Muscle layer of duodenum (tissue), 2 donors: Measurements from ENCODE around the gene EHD4.

Experiments used
- H3K27ac ChIP-seq: one replicate; pipeline ENCODE4 v1.7.0; 2013; ENCODE audit warnings: mild to moderate bottlenecking, low read length
- H3K27me3 ChIP-seq: one replicate; pipeline ENCODE4 v1.7.0; 2013; ENCODE audit warnings: low read depth, mild to moderate bottlenecking, control low read depth, low read length
- H3K36me3 ChIP-seq, 2 donors: one replicate each; pipeline ENCODE4 v1.7.0; 2013; ENCODE audit warnings: low read length in 2 of 2, control low read depth in 1 of 2, mild to moderate bottlenecking in 1 of 2; ENCODE audit not compliant: insufficient read depth in 2 of 2, control insufficient read depth in 1 of 2
- H3K4me1 ChIP-seq, 2 donors: one replicate each; pipeline ENCODE4 v1.7.0; 2013; ENCODE audit warnings: low read length in 2 of 2, mild to moderate bottlenecking in 2 of 2, control low read depth in 1 of 2, moderate library complexity in 1 of 2; ENCODE audit not compliant: insufficient read depth in 2 of 2, control insufficient read depth in 1 of 2
- H3K4me3 ChIP-seq, 2 donors: one replicate each; pipeline ENCODE4 v1.7.0; 2013; ENCODE audit warnings: low read length in 2 of 2, low read depth in 1 of 2, mild to moderate bottlenecking in 1 of 2
- H3K9me3 ChIP-seq, 2 donors: one replicate each; pipeline ENCODE4 v1.7.0; 2013; ENCODE audit warnings: low read length in 2 of 2, control low read depth in 1 of 2, mild to moderate bottlenecking in 1 of 2; ENCODE audit not compliant: control insufficient read depth in 1 of 2
- donor health status: healthy.

EHD4 gene

GRCh38 chr15:41950489-41950888, 21.9 kb downstream of the EHD4 start:
- no peaks in the 10 kb centered on the region for H3K27me3 ChIP-seq
- no peak overlapping the region for H3K4me3 ChIP-seq
- no peak overlapping the region for H3K27ac ChIP-seq
- H3K4me1 ChIP-seq: peaks cover 4 to 17% of the 10 kb centered on the region in 2 donors
- peaks cover 4 to 16% of the 10 kb centered on the region in 2 donors for H3K36me3 ChIP-seq
- no peaks in the 10 kb centered on the region for H3K9me3 ChIP-seq

- Histone ChIP-seq H3K4me3 (no peak overlapping the region), H3K36me3 (peaks cover 4 to 16% of the 10 kb centered on the region in 2 donors), H3K4me1 (peaks cover 4 to 17% of the 10 kb centered on the region in 2 donors), H3K27me3 (no peaks in the 10 kb centered on the region), H3K27ac (no peak overlapping the region), H3K9me3 (no peaks in the 10 kb centered on the region)
Measured at GRCh38 chr15:41950127-41950483, 22.3 kb downstream of the EHD4 start.

- Histone ChIP-seq H3K9me3 (no peaks in the 10 kb centered on the region), H3K36me3 (peaks cover 4 to 16% of the 10 kb centered on the region in 2 donors), H3K27me3 (no peaks in the 10 kb centered on the region), H3K4me1 (peaks cover 4 to 21% of the 10 kb centered on the region in 2 donors), H3K27ac (no peak overlapping the region), H3K4me3 (no peak overlapping the region)
Measured at GRCh38 chr15:41949401-41950126, 22.8 kb downstream of the EHD4 start.

GRCh38 chr15:41948490-41948889, 23.9 kb downstream of the EHD4 start:
- peaks cover 4 to 14% of the 10 kb centered on the region in 2 donors for H3K36me3 ChIP-seq
- peaks cover 7 to 27% of the 10 kb centered on the region in 2 donors for H3K4me1 ChIP-seq
- H3K9me3 ChIP-seq: no peaks in the 10 kb centered on the region
- no peaks in the 10 kb centered on the region for H3K27me3 ChIP-seq
- H3K4me3 ChIP-seq: no peak overlapping the region
- no peak overlapping the region for H3K27ac ChIP-seq

GRCh38 chr15:41946970-41947369, 25.4 kb downstream of the EHD4 start:
- Histone ChIP-seq H3K27ac (no peak overlapping the region), H3K4me1 (peaks cover 7 to 27% of the 10 kb centered on the region in 2 donors)

GRCh38 chr15:41945731-41946130, 26.6 kb downstream of the EHD4 start:
- Histone ChIP-seq H3K4me1 (peaks cover 3 to 20% of the 10 kb centered on the region in 2 donors), H3K36me3 (peaks cover 0 to 5% of the 10 kb centered on the region in 2 donors), H3K27ac (no peak overlapping the region), H3K4me3 (no peak overlapping the region), H3K27me3 (no peaks in the 10 kb centered on the region), H3K9me3 (no peaks in the 10 kb centered on the region)

More at GRCh38 chr15:41946970-41947369, 25.4 kb downstream of the EHD4 start:
- no peaks in the 10 kb centered on the region for H3K27me3 ChIP-seq
- H3K4me3 ChIP-seq: no peak overlapping the region
- H3K9me3 ChIP-seq: no peaks in the 10 kb centered on the region
- peaks cover 0 to 6% of the 10 kb centered on the region in 2 donors for H3K36me3 ChIP-seq

- H3K27ac ChIP-seq: no peak overlapping the region
- no peak overlapping the region for H3K4me3 ChIP-seq
- H3K36me3 ChIP-seq: peaks cover 2 to 8% of the 10 kb centered on the region in 2 donors
- peaks cover 3 to 19% of the 10 kb centered on the region in 2 donors for H3K4me1 ChIP-seq
- H3K9me3 ChIP-seq: no peaks in the 10 kb centered on the region
- H3K27me3 ChIP-seq: no peaks in the 10 kb centered on the region
Measured at GRCh38 chr15:41945221-41945620, 27.1 kb downstream of the EHD4 start.

- H3K4me3 ChIP-seq: peak overlapping the region in 1 of 2 donors; percentile 4
Measured at GRCh38 chr15:41944313-41944940, 27.9 kb downstream of the EHD4 start.

GRCh38 chr15:41943543-41944312, 28.6 kb downstream of the EHD4 start:
- Histone ChIP-seq H3K27ac (peak overlapping the region; percentile 58), H3K36me3 (peaks cover 4 to 9% of the 10 kb centered on the region in 2 donors), H3K9me3 (no peaks in the 10 kb centered on the region), H3K4me3 (peak overlapping the region in 1 of 2 donors; percentile 4), H3K4me1 (peaks cover 3 to 10% of the 10 kb centered on the region in 2 donors), H3K27me3 (no peaks in the 10 kb centered on the region)

More at GRCh38 chr15:41944313-41944940, 27.9 kb downstream of the EHD4 start:
- Histone ChIP-seq H3K36me3 (peaks cover 4 to 9% of the 10 kb centered on the region in 2 donors), H3K4me1 (peaks cover 3 to 12% of the 10 kb centered on the region in 2 donors), H3K27ac (peak overlapping the region; percentile 58), H3K27me3 (no peaks in the 10 kb centered on the region), H3K9me3 (no peaks in the 10 kb centered on the region)

GRCh38 chr15:41942886-41943285, 29.5 kb downstream of the EHD4 start:
- H3K36me3 ChIP-seq: peaks cover 4 to 9% of the 10 kb centered on the region in 2 donors
- H3K4me3 ChIP-seq: no peak overlapping the region
- peaks cover 3 to 10% of the 10 kb centered on the region in 2 donors for H3K4me1 ChIP-seq
- H3K9me3 ChIP-seq: no peaks in the 10 kb centered on the region
- no peaks in the 10 kb centered on the region for H3K27me3 ChIP-seq
- no peak overlapping the region for H3K27ac ChIP-seq
